Midbrain (tissue), 1 donor: Measurements from ENCODE around the gene PNMA3.
"Not testable (repeated sequence)": the region's sequence is repeated elsewhere in the genome, so short reads cannot be mapped to it uniquely, and the experiment has no call there.

Experiments used
- DNase-seq: peaks from one replicate; lab custom pipeline; 2025; lab: John Stamatoyannopoulos, UW

Gene PNMA3

GRCh38 chrX:153055871-153056749 lies at the start of gene PNMA3:
TSS of gene PNMA3 (plus strand) at chrX:153056470. CDS start at chrX:153057056, 586 bp downstream.
- no peak for DNase-seq

- DNase-seq, result not testable (repeated sequence)
Observed at GRCh38 chrX:153017174-153017573, 39.1 kb upstream of the PNMA3 start.

- no peak for DNase-seq
Observed at GRCh38 chrX:153019166-153019565, 37.1 kb upstream of the PNMA3 start.

- DNase-seq, result not testable (repeated sequence)
Observed at GRCh38 chrX:153026501-153026900, 29.8 kb upstream of the PNMA3 start.

GRCh38 chrX:153028487-153028886 lies 27.8 kb upstream of the PNMA3 start:
- not testable (repeated sequence) for DNase-seq

GRCh38 chrX:153029162-153029561 lies 27.1 kb upstream of the PNMA3 start:
- no peak for DNase-seq

- DNase-seq, result no peak
Observed at GRCh38 chrX:153029875-153030274, 26.4 kb upstream of the PNMA3 start.

- no peak for DNase-seq
Observed at GRCh38 chrX:153030801-153031200, 25.5 kb upstream of the PNMA3 start.

GRCh38 chrX:153032397-153033118 lies 23.7 kb upstream of the PNMA3 start:
- DNase-seq, result peak; percentile 66

- no peak for DNase-seq
Observed at GRCh38 chrX:153049093-153049492, 7.2 kb upstream of the PNMA3 start.

- no peak for DNase-seq
Observed at GRCh38 chrX:153052534-153052933, 3.7 kb upstream of the PNMA3 start.

- DNase-seq, result no peak
Observed at GRCh38 chrX:153057281-153057680, 1.0 kb downstream of the PNMA3 start.

GRCh38 chrX:153059191-153060094 lies 3.2 kb downstream of the PNMA3 start:
- no peak for DNase-seq

GRCh38 chrX:153060095-153060445 lies 3.8 kb downstream of the PNMA3 start:
- no peak for DNase-seq

GRCh38 chrX:153061732-153062131 lies 5.5 kb downstream of the PNMA3 start:
- no peak for DNase-seq

- DNase-seq, result no peak
Observed at GRCh38 chrX:153063315-153063714, 7.0 kb downstream of the PNMA3 start.

- no peak for DNase-seq
Observed at GRCh38 chrX:153064061-153064460, 7.8 kb downstream of the PNMA3 start.

- DNase-seq, result no peak
Observed at GRCh38 chrX:153065389-153065788, 9.1 kb downstream of the PNMA3 start.

- not testable (repeated sequence) for DNase-seq
Observed at GRCh38 chrX:153066402-153066801, 10.1 kb downstream of the PNMA3 start.

- DNase-seq, result not testable (repeated sequence)
Observed at GRCh38 chrX:153071909-153072583, 15.8 kb downstream of the PNMA3 start, which contains the start of gene PNMA6A. TSS of gene PNMA6A (plus strand) at chrX:153072454. CDS start at chrX:153073063, 609 bp downstream.

- DNase-seq, result not testable (repeated sequence)
Observed at GRCh38 chrX:153073331-153073730, 17.1 kb downstream of the PNMA3 start.
